Choroid plexus epithelial cell (primary cell): ENCODE data around the gene ACTN3.
"Not testable (repeated sequence)": the region's sequence is repeated elsewhere in the genome, so short reads cannot be mapped to it uniquely, and the experiment has no call there.

Experiments
- DNase-seq: peaks from one replicate; pipeline ENCODE4 v3.0.0-alpha.2; 2010; ENCODE audit warnings: low read depth
- H3K4me3 ChIP-seq: 2 replicates; pipeline ENCODE4 v1.5.1; 2011; ENCODE audit warnings: low read depth, mild to moderate bottlenecking, control low read depth, low read length, moderate library complexity
- TF ChIP-seq, protein P1 (sequence below): conservative IDR thresholded peaks from 2 replicates; pipeline ENCODE4 v1.5.1; 2011; ENCODE audit warnings: low read depth, mild to moderate bottlenecking, control low read depth, inconsistent platforms, low read length, moderate library complexity

Gene ACTN3

DNA sequence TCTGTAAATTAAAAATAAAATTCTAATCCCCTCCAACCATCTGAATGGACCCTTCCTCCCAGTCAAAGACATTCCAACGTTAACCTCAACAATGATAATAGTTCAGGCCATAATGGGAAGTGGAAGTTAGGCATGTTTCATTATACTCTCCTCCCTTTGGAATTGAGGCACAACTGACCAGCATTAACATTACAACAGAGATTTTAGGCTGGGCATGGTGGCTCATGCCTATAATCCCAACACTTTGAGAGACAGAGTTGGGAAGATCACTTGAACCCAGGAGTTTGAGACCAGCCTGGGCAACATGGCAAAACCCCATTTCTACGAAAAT is 24.1 kb downstream of the ACTN3 start:
- no peak for DNase-seq
- no peak overlapping the region for H3K4me3 ChIP-seq
- TF ChIP-seq, protein P1, sequence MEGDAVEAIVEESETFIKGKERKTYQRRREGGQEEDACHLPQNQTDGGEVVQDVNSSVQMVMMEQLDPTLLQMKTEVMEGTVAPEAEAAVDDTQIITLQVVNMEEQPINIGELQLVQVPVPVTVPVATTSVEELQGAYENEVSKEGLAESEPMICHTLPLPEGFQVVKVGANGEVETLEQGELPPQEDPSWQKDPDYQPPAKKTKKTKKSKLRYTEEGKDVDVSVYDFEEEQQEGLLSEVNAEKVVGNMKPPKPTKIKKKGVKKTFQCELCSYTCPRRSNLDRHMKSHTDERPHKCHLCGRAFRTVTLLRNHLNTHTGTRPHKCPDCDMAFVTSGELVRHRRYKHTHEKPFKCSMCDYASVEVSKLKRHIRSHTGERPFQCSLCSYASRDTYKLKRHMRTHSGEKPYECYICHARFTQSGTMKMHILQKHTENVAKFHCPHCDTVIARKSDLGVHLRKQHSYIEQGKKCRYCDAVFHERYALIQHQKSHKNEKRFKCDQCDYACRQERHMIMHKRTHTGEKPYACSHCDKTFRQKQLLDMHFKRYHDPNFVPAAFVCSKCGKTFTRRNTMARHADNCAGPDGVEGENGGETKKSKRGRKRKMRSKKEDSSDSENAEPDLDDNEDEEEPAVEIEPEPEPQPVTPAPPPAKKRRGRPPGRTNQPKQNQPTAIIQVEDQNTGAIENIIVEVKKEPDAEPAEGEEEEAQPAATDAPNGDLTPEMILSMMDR = no peak

DNA sequence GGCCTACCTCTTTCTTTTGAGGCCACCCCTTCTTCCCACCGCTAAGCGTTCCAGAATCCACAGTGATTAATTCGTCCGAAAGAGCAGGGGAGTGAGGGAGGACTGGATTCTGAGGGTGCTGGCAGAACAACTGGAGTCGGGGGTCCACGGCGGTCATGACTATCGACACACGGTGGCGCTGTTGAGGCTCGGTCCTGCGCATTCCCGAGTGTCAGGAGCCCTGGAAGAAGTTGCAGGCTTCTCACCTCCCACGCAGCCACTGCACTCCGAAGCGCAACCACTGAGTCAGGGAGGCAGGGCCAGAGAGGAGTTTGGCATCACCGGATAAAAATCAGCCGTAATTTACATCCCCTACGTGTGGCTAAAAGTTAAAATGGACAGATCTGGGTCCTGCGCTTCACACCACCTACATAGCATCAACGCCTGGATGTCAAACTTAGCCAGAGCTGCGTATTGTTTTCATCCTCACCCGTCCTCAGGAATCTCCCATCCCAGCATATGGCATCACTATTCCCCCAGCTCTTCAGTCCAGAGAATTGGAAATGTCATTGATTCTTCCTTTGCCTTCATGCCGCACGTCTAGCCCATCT is 32.4 kb downstream of the ACTN3 start:
- peak; percentile 82 for DNase-seq
- no peak overlapping the region for H3K4me3 ChIP-seq
- TF ChIP-seq, protein P1 = peak; percentile 88

DNA sequence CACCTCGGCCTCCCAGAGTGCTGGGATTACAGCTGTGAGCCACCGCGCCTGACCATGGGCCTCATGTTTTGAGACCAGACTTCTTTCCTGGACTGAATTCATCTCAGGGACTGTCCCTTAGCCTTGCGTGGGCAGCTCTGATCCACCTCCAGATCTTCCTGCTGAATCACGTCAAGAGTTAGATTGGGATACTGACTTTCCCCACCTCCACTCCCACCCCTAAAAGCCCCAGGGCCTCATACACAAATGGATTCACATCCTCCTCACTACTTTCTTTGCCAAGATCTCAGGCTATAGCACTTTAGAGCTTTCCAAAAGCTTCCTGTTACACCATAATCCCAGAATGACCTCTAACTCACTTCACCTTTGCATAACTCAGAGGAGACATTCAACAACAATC is 34.1 kb downstream of the ACTN3 start:
- TF ChIP-seq, protein P1 = no peak
- peak; percentile 52 for DNase-seq
- H3K4me3 ChIP-seq = no peak overlapping the region

DNA sequence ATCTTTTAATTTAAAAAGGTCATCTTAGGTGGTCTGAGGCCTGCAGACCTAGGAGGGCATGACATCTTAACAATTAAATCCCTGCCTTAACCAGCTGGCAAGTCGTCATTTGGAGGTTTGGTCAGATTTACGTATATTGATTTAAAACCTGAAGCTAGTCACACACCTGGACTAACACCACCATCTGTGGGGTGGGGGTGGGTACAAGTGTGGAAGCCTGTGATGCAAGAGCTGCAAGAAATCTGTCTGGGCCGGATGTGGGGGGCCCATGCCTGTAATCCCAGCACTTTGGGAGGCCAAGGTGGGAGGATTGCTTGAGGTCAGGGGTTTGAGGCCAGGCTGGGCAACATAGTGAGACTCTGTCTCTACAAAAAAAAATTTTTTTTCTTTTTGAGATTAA is 34.6 kb downstream of the ACTN3 start:
- DNase-seq = no peak
- H3K4me3 ChIP-seq = no peak overlapping the region
- TF ChIP-seq, protein P1 = no peak

DNA sequence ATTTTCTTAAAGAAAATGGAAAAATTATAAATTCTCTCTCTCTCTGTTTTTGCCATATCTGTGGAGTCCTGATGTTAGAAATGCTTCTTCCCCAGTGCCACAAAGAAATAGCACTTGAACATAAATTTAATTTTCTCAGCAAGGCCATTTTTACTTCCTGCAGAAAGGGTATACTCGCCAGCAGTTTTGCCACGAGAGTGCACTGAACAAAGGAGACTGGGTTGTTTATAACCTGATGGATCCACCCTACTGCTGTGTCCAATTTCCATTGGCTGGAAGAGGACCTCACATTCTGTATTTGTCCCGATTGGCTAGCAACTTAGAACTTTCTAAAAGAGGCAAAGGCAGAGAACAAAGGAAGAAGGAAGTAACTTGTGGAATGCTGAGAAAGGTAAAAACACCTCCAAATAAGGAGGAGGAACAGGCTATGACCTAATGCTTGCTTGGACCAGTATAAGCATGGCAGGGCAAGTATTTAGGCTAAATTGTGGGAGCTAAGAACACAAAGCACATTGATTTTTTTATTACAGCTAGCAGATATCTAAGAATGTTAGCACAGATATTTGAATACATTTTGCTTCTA is 36.0 kb downstream of the ACTN3 start:
- H3K4me3 ChIP-seq, DNase-seq: not testable (repeated sequence)

DNA sequence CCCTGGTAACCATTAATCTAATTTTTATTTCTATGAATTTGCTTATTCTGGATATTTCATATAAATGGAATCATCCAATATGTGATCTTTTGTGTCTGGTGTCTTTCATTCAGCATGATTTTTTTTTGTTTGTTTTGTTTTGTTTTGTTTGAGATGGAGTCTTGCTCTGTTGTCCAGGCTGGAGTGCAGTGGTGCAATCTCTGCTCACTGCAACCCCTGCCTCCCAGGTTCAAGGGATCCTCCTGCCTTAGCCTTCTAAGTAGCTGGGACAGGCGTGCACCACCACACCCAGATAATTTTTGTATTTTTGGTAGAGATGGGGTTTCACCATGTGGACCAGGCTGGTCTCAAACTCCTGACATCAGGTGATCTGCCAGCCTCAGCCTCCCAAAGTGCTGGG is 38.7 kb downstream of the ACTN3 start:
- DNase-seq, H3K4me3 ChIP-seq: not testable (repeated sequence)

DNA sequence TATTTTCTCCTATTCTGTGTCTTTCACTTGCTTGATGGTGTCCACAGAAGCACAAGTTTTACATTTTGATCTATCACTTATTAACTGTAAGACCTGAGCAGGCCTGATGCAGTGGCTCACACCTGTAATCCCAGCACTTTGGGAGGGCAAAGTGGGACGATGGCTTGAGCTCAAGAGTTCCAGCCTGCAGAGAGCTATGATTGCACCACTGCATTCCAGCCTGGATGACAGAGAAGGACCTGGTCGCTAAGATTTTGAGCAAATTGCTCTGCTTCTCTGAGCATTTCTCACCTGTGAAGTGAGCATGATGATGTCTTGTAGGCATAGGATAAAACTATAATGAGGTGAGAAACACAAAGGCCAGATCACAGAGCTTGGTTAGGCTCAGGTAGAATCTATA is 39.4 kb downstream of the ACTN3 start:
- TF ChIP-seq, protein P1 = no peak
- DNase-seq = no peak
- no peak overlapping the region for H3K4me3 ChIP-seq

DNA sequence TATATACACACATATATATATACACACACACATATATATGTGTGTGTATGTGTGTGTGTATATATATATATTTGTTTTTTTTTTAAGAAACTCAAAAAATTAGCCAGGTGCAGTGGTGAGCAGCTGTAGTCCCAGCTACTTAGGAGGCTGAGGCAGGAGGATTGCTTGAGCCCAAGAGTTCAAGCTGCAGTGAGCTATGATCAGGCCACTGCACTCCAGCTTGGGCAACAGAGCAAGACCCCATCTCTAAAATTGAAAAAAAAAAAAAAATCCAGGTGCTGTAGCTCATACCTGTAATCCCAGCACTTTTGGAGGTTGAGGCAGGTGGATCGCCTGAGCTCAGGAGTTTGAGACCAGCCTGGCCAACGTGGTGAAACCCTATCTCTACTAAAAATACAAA is 42.6 kb downstream of the ACTN3 start:
- not testable (repeated sequence) for DNase-seq, H3K4me3 ChIP-seq
